ENCODE results near the gene SSB.

SSB gene

GRCh38 chr2:169860149-169860548 is 61.5 kb downstream of the SSB start:
- TF ChIP-seq CEBPB (IDR thresholded peaks at IDR 0.05) (no peak), USF1 (IDR thresholded peaks at IDR 0.05) (no peak), CREB1 (IDR thresholded peaks at IDR 0.05; ENCODE audit: low read depth) (no peak), EP300 (IDR thresholded peaks at IDR 0.05; ENCODE audit: borderline replicate concordance) (no peak), RAD21 (IDR thresholded peaks at IDR 0.05; ENCODE audit: low read depth) (no peak), FOXM1 (IDR thresholded peaks at IDR 0.05; ENCODE audit: borderline replicate concordance, low read depth) (no peak), EGR1 (IDR thresholded peaks at IDR 0.05) (no peak), MAX (IDR thresholded peaks at IDR 0.05) (no peak), REST (IDR thresholded peaks at IDR 0.05; ENCODE audit: low read depth) (no peak), ZBTB7A (IDR thresholded peaks at IDR 0.05; ENCODE audit: low read depth) (no peak), NFIC (IDR thresholded peaks at IDR 0.05) (no peak), TAF1 (IDR thresholded peaks at IDR 0.05; ENCODE audit: low read depth) (no peak), TEAD4 (IDR thresholded peaks at IDR 0.05) (no peak), TCF12 (IDR thresholded peaks at IDR 0.05; ENCODE audit: low read depth) (no peak), YY1 (IDR thresholded peaks at IDR 0.05; ENCODE audit: low read depth) (no peak)
